Upper lobe of left lung (tissue), 6 donors: ENCODE measurements around the gene CTDNEP1. TPM values are rescaled to one million over a fixed set of nuclear protein-coding genes. Genes with fewer than 3 reads are reported as not detected.

Source experiments
- ATAC-seq, 2 donors: fragments of 200-7000 bp; cut with Tn5 transposase; one replicate each; pipeline ENCODE4 v1.9.1; 2022; ENCODE audit warnings: mild to moderate bottlenecking in 2 of 2, moderate library complexity in 2 of 2; ENCODE audit not compliant: low FRiP score in 2 of 2
- DNase-seq, 2 donors: peaks; one replicate each; pipeline ENCODE4 v3.0.0-alpha.2; 2019 to 2020
- H3K27ac ChIP-seq, 4 donors: fragments of 200-600 bp; sonication (generic); one replicate each; pipeline ENCODE4 v1.5.1; 2016 to 2019
- H3K27me3 ChIP-seq, 4 donors: fragments of 200-600 bp; sonication (generic); one replicate each; pipeline ENCODE4 v1.5.1; 2017 to 2019
- H3K36me3 ChIP-seq, 4 donors: fragments of 200-600 bp; sonication (generic); one replicate each; pipeline ENCODE4 v1.5.1; 2016 to 2019
- H3K4me1 ChIP-seq, 4 donors: fragments of 200-600 bp; sonication (generic); one replicate each; pipeline ENCODE4 v1.5.1; 2018 to 2019
- H3K4me3 ChIP-seq, 4 donors: fragments of 200-600 bp; sonication (generic); one replicate each; pipeline ENCODE4 v1.5.1; 2017 to 2019; ENCODE audit warnings: mild to moderate bottlenecking in 2 of 4, moderate library complexity in 1 of 4
- H3K9me3 ChIP-seq, 4 donors: fragments of 200-600 bp; sonication (generic); one replicate each; pipeline ENCODE4 v1.5.1; 2018 to 2019
- EP300 ChIP-seq, 4 donors: sonication (generic); formaldehyde crosslinking; IDR thresholded peaks; one replicate each; pipeline ENCODE4 v1.5.1; 2017; ENCODE audit warnings: antibody characterized with exemption in 4 of 4, control low read depth in 2 of 4
- POLR2A ChIP-seq, 4 donors: fragments of 450-650 bp; IDR thresholded peaks; one replicate each; pipeline ENCODE4 v1.5.1; 2016 to 2017; ENCODE audit warnings: antibody characterized with exemption in 4 of 4, mild to moderate bottlenecking in 2 of 4
- POLR2AphosphoS5 ChIP-seq, 2 donors: sonication (generic); formaldehyde crosslinking; IDR thresholded peaks; one replicate each; pipeline ENCODE4 v1.5.1; 2017; ENCODE audit warnings: antibody characterized with exemption in 2 of 2
- WGBS, 2 donors: methylation state at CpG; one replicate each; pipeline ENCODE4 v1.1.5; 2017 to 2018; 5-methylcytosine and 5-hydroxymethylcytosine counted together
- total RNA-seq, 6 donors: library from RNA; depleted of rRNA in 4 of 6; stranded (reverse); fragments of >200 nt in 4 of 6; gene quantifications; one replicate each; pipeline versions ENCODE4 v1.1.0 to v1.2.1, GENCODE V29; 2016 to 2021
- TF ChIP-seq, protein P1 (sequence below), 6 experiments: fragments of 450-650 bp in 4 of 6; fragments of 200-600 bp in 2 of 6; sonication (generic) in 2 of 6; IDR thresholded peaks; one replicate each; pipeline ENCODE4 v1.5.1; 2016 to 2019; ENCODE audit warnings: antibody characterized with exemption in 6 of 6
- donor health status: DM: no; HTN: no; CAD: no; lungs with moderate emphysema.
- donor health status: DM: no; HTN: yes; CAD: no; lungs with severe emphysema.

Gene CTDNEP1
- total RNA-seq, 6 donors from 2014 or later, result 62.9 to 139 (median 75.0) TPM

DNA sequence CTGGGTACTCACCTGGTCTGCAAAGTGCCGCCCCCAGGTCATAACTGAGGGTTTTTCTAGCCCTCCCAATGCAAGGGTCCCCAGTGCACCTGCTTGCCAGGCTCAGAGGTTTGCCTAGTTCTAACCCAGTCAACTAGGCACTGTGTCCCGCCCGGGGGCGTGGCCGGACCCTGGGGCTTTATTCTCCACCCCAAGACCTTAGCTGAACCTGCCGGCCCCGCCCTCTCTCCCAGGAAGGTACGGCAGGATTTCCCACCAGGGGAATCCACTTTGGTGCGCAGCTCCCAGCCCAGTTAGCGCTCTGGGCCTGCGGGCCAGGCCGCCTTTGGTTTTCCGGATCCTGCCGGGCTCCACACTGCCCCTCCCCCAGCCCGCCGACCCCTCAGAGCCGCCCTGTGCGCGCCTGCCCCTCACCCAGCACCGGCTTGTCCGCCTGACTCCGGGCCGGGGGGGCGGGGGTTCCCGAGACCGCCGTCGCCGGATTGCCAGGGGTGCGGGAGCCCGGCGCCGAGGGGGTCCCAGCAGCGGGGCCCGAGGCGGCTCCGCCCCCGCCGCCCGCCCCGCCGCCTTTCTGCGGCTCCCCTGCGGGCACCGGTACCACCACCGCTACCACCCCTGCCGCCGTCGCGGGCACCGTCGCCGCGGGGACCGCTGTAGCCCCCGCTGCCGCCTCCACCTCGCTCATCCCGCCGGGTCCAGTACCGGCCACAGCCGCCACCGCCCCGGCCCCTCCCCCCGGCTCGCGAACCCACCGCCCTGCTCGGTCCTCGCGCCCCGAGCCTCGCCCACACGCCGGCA is 42.5 kb upstream of the CTDNEP1 start:
- WGBS, 2 donors, result 9 to 15% methylated on average over 9 to 27 of the region's 75 CpGs
- Histone ChIP-seq H3K27ac (no peak overlapping the region), H3K27me3 (peaks cover 0 to 16% (median 15%) of the 10 kb centered on the region in 4 donors), H3K4me3 (peak overlapping the region in 3 of 4 donors; percentile 36 to 46 (median 41)), H3K36me3 (no peaks in the 10 kb centered on the region), H3K4me1 (peaks cover 24 to 34% (median 25%) of the 10 kb centered on the region in 4 donors), H3K9me3 (no peaks in the 10 kb centered on the region)
- TF ChIP-seq POLR2AphosphoS5 (IDR thresholded peaks at IDR 0.05), result no peak
- ATAC-seq, result no peak
- peak; percentile 69 to 88 for DNase-seq

GRCh38 chr17:7293159-7293558 is 41.6 kb upstream of the CTDNEP1 start:
- H3K4me1 ChIP-seq, result peaks cover 24 to 34% (median 25%) of the 10 kb centered on the region in 4 donors
- WGBS, 2 donors, result 74 to 88% methylated on average over 7 to 10 of the region's 11 CpGs
- H3K9me3 ChIP-seq, result no peaks in the 10 kb centered on the region
- ATAC-seq, result no peak
- peaks cover 0 to 16% (median 15%) of the 10 kb centered on the region in 4 donors for H3K27me3 ChIP-seq
- H3K36me3 ChIP-seq, result no peaks in the 10 kb centered on the region
- no peak for DNase-seq
- H3K27ac ChIP-seq, result no peak overlapping the region
- no peak overlapping the region for H3K4me3 ChIP-seq
- TF ChIP-seq POLR2A (IDR thresholded peaks at IDR 0.05), result no peak

DNA sequence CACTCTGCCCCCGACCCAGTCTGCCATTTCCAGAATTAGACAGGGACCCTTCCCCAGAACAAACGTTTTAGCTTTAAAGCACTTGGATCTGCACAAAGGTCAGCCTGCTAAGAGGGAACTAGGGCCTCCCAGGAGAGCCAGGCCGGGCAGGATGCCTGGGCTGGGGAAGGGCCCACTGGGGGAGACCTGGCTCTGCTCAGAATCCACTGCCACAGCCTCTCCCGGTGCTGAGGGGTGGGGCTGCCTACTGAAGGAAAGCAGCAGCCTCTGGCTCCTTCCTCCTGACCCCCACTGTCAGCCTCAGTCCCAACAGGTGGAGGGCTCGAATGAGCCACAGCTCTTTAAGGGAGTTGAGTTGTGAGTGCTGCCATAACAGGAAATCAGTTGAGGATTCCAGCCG is 41.2 kb upstream of the CTDNEP1 start:
- Histone ChIP-seq H3K27me3 (peaks cover 0 to 16% (median 15%) of the 10 kb centered on the region in 4 donors), H3K4me1 (peaks cover 24 to 34% (median 25%) of the 10 kb centered on the region in 4 donors), H3K36me3 (no peaks in the 10 kb centered on the region), H3K27ac (no peak overlapping the region), H3K9me3 (no peaks in the 10 kb centered on the region), H3K4me3 (no peak overlapping the region)
- DNase-seq, result no peak
- no peak for ATAC-seq
- 34 to 38% methylated on average over 6 of the region's 6 CpGs for WGBS, 2 donors
- TF ChIP-seq, protein P1, sequence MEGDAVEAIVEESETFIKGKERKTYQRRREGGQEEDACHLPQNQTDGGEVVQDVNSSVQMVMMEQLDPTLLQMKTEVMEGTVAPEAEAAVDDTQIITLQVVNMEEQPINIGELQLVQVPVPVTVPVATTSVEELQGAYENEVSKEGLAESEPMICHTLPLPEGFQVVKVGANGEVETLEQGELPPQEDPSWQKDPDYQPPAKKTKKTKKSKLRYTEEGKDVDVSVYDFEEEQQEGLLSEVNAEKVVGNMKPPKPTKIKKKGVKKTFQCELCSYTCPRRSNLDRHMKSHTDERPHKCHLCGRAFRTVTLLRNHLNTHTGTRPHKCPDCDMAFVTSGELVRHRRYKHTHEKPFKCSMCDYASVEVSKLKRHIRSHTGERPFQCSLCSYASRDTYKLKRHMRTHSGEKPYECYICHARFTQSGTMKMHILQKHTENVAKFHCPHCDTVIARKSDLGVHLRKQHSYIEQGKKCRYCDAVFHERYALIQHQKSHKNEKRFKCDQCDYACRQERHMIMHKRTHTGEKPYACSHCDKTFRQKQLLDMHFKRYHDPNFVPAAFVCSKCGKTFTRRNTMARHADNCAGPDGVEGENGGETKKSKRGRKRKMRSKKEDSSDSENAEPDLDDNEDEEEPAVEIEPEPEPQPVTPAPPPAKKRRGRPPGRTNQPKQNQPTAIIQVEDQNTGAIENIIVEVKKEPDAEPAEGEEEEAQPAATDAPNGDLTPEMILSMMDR (IDR thresholded peaks at IDR 0.05), result no peak
- TF ChIP-seq EP300 (IDR thresholded peaks at IDR 0.05), result no peak
- TF ChIP-seq POLR2AphosphoS5 (IDR thresholded peaks at IDR 0.05), result no peak
- TF ChIP-seq POLR2A (IDR thresholded peaks at IDR 0.05), result no peak

DNA sequence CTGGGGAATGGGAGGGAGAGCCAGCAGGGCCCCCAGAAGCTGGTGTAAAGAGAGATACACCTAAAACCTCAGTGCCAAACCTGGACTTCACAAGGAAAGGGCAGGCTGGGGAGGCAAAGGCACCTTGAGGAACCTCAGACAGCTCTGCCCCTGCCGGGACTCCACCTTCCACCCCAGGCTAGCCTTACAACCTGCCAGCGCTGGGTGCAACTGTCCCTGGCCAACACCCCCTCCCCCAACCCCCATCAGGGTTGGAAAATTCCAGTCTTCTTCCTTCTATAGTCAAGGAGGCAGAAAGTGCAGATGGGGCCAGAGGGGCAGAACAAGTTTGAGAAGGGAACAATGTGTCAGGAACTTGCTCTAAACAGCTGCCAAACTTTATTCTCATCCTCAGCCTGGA is 40.7 kb upstream of the CTDNEP1 start:
- H3K4me1 ChIP-seq, result peaks cover 24 to 34% (median 25%) of the 10 kb centered on the region in 4 donors
- DNase-seq (no peak), ATAC-seq (no peak)
- H3K27me3 ChIP-seq, result peaks cover 0 to 16% (median 15%) of the 10 kb centered on the region in 4 donors
- WGBS, 2 donors, result 82% methylated on average over 2 of the region's 2 CpGs; no CpG with 5 or more reads in 1 of the 2 donors
- H3K4me3 ChIP-seq, result no peak overlapping the region
- H3K27ac ChIP-seq, result no peak overlapping the region
- TF ChIP-seq, protein P1 (IDR thresholded peaks at IDR 0.05), result no peak
- TF ChIP-seq POLR2A (IDR thresholded peaks at IDR 0.05) (no peak), POLR2AphosphoS5 (IDR thresholded peaks at IDR 0.05) (no peak)
- no peaks in the 10 kb centered on the region for H3K36me3 ChIP-seq
- H3K9me3 ChIP-seq, result no peaks in the 10 kb centered on the region

DNA sequence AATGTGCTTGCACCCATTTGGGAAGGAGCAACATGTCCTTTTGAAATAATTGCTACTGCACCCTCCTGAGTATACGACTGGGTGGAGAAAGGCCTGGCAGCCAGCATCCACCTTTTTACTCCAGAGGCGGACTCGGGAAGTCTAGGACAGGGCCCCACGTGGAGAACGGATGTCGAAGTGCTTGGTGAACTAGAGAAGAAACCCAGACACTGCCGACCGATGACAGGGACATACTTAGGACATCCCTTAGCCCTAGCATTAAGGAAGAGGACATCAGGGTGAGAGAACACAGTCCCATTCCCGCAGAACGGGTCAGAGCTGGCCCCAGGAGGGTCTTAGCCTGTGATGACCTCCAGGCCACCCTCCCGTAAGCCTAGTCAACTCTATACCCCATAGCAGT is 39.2 kb upstream of the CTDNEP1 start:
- H3K4me3 ChIP-seq, result no peak overlapping the region
- peaks cover 0 to 16% (median 15%) of the 10 kb centered on the region in 4 donors for H3K27me3 ChIP-seq
- no peaks in the 10 kb centered on the region for H3K36me3 ChIP-seq
- H3K4me1 ChIP-seq, result peaks cover 15 to 22% (median 17%) of the 10 kb centered on the region in 4 donors
- H3K27ac ChIP-seq, result no peak overlapping the region
- ATAC-seq, result no peak
- H3K9me3 ChIP-seq, result no peaks in the 10 kb centered on the region
- TF ChIP-seq POLR2A (IDR thresholded peaks at IDR 0.05) (no peak), EP300 (IDR thresholded peaks at IDR 0.05) (no peak), POLR2AphosphoS5 (IDR thresholded peaks at IDR 0.05) (no peak)
- TF ChIP-seq, protein P1 (IDR thresholded peaks at IDR 0.05), result no peak
- no peak for DNase-seq
- WGBS, 2 donors, result 82 to 86% methylated on average over 11 of the region's 11 CpGs
